Mucosa of descending colon (tissue), 3 donors: Measurements from ENCODE around the gene MANF. TPM values are rescaled to one million over a fixed set of nuclear protein-coding genes. Genes with fewer than 3 reads are reported as not detected.

Source experiments
- ATAC-seq: fragments of 200-7000 bp; cut with Tn5 transposase; one replicate; pipeline ENCODE4 v1.9.1; 2020; ENCODE audit warnings: mild to moderate bottlenecking, moderate library complexity
- DNase-seq, 3 donors: peaks; one replicate each; pipeline ENCODE4 v3.0.0-alpha.2; 2020
- H3K36me3 ChIP-seq: fragments of 200-600 bp; one replicate; pipeline ENCODE4 v1.8.0; 2021; ENCODE audit warnings: low read depth, mild to moderate bottlenecking
- H3K4me1 ChIP-seq: fragments of 200-600 bp; one replicate; pipeline ENCODE4 v1.8.0; 2021; ENCODE audit warnings: low read depth, mild to moderate bottlenecking
- H3K4me3 ChIP-seq: fragments of 200-600 bp; one replicate; pipeline ENCODE4 v1.8.0; 2021; ENCODE audit warnings: mild to moderate bottlenecking
- H3K9me3 ChIP-seq: fragments of 200-600 bp; one replicate; pipeline ENCODE4 v1.8.0; 2021; ENCODE audit warnings: mild to moderate bottlenecking
- CTCF ChIP-seq: fragments of 200-600 bp; IDR thresholded peaks from one replicate; pipeline ENCODE4 v1.8.0; 2022; ENCODE audit warnings: antibody characterized with exemption, mild to moderate bottlenecking
- intact Hi-C, 2 donors: fragments of 100-400 bp; cut with DNase I in 1 of 2; cut with micrococcal nuclease in 1 of 2; formaldehyde crosslinking; loops; one replicate each; pipeline versions ENCODE4 v1.11.0 to v1.11.1; 2022; cut with DNase I, micrococcal nuclease
- total RNA-seq, 3 donors: library from RNA; stranded (reverse); fragmentation: NEBNext Ultra II Directional in 2 of 3; extraction: Animal tissue kit (Norgen Biotek cat#: 25700) in 2 of 3; gene quantifications; one replicate each; pipeline versions ENCODE4 v1.2.1 to v1.2.4, GENCODE V29; 2021 to 2023
- donor health status: DM: no; HTN: no; CAD: no; lungs with moderate emphysema.
- donor health status: DM: no; HTN: no; CAD: no.
- donor health status: DM: no; HTN: yes; CAD: no.

Gene MANF
- total RNA-seq, 3 donors from 2014 or later: 35.4 to 91.1 (median 47.2) TPM

- no peaks in the 10 kb centered on the region for H3K36me3 ChIP-seq
- TF ChIP-seq CTCF: no peak
- no peak for ATAC-seq
- DNase-seq: no peak
- no peaks in the 10 kb centered on the region for H3K9me3 ChIP-seq
- intact Hi-C loops: no loop called here
- no peaks in the 10 kb centered on the region for H3K4me1 ChIP-seq
- H3K4me3 ChIP-seq: no peak overlapping the region
Measured at GRCh38 chr3:51401735-51402134, 16.6 kb downstream of the MANF start.

GRCh38 chr3:51403675-51404074, 18.6 kb downstream of the MANF start:
- intact Hi-C loops: no loop called here
- ATAC-seq (no peak), DNase-seq (no peak)
- no peak for TF ChIP-seq CTCF
- no peaks in the 10 kb centered on the region for H3K36me3 ChIP-seq
- H3K9me3 ChIP-seq: no peaks in the 10 kb centered on the region
- H3K4me3 ChIP-seq: no peak overlapping the region
- no peaks in the 10 kb centered on the region for H3K4me1 ChIP-seq

GRCh38 chr3:51408021-51408420, 22.9 kb downstream of the MANF start:
- Histone ChIP-seq H3K9me3 (no peaks in the 10 kb centered on the region), H3K36me3 (no peaks in the 10 kb centered on the region), H3K4me1 (no peaks in the 10 kb centered on the region), H3K4me3 (no peak overlapping the region)
- TF ChIP-seq CTCF: no peak
- no peak for DNase-seq
- ATAC-seq: no peak
- intact Hi-C loops: no loop called here

GRCh38 chr3:51408813-51409212, 23.7 kb downstream of the MANF start:
- DNase-seq: no peak
- no peak overlapping the region for H3K4me3 ChIP-seq
- no peaks in the 10 kb centered on the region for H3K4me1 ChIP-seq
- peak; percentile 27 for ATAC-seq
- no peaks in the 10 kb centered on the region for H3K36me3 ChIP-seq
- TF ChIP-seq CTCF: no peak
- intact Hi-C loops: no loop called here
- H3K9me3 ChIP-seq: no peaks in the 10 kb centered on the region

- no peak for TF ChIP-seq CTCF
- no peak for ATAC-seq
- DNase-seq: no peak
Measured at GRCh38 chr3:51422211-51422610, 37.1 kb downstream of the MANF start.

GRCh38 chr3:51426921-51427320, 41.8 kb downstream of the MANF start:
- no peak for ATAC-seq
- intact Hi-C loops: no loop called here

More at GRCh38 chr3:51422211-51422610, 37.1 kb downstream of the MANF start:
- Histone ChIP-seq H3K9me3 (no peaks in the 10 kb centered on the region), H3K36me3 (peaks cover 15% of the 10 kb centered on the region), H3K4me3 (no peak overlapping the region), H3K4me1 (no peaks in the 10 kb centered on the region)
- intact Hi-C loops: no loop called here

More at GRCh38 chr3:51426921-51427320, 41.8 kb downstream of the MANF start:
- H3K4me1 ChIP-seq: no peaks in the 10 kb centered on the region
- DNase-seq: no peak
- no peaks in the 10 kb centered on the region for H3K36me3 ChIP-seq
- H3K9me3 ChIP-seq: no peaks in the 10 kb centered on the region
- TF ChIP-seq CTCF: no peak
- H3K4me3 ChIP-seq: no peak overlapping the region
